Kidney (tissue), 14 donors: ENCODE data around the gene FAM50A. TPM values are rescaled to one million over a fixed set of nuclear protein-coding genes. Genes with fewer than 3 reads are reported as not detected.

Experiments used
- DNase-seq, 5 donors: peaks; one replicate each; pipeline ENCODE4 v3.0.0-alpha.2; 2013 to 2020
- FAIRE-seq: peaks from 2 replicates; lab custom pipeline; 2012; peaks lifted over from hg19 to GRCh38; lab: Jason Lieb, UNC
- H3K27ac ChIP-seq, 2 donors: one replicate each; pipeline ENCODE4 v1.7.0; 2013; ENCODE audit warnings: low read depth in 2 of 2, low read length in 2 of 2, inconsistent platforms in 1 of 2
- H3K27me3 ChIP-seq: one replicate; pipeline ENCODE4 v1.7.1; 2013; ENCODE audit warnings: low read length, inconsistent platforms; ENCODE audit not compliant: control insufficient read depth, insufficient read depth
- H3K36me3 ChIP-seq, 3 donors: one replicate each; pipeline versions ENCODE4 v1.7.0 to v1.7.1; 2013; ENCODE audit warnings: low read length in 3 of 3, control low read depth in 1 of 3, inconsistent platforms in 1 of 3; ENCODE audit not compliant: insufficient read depth in 3 of 3, control insufficient read depth in 2 of 3
- H3K4me1 ChIP-seq, 3 donors: one replicate each; pipeline versions ENCODE4 v1.7.0 to v1.7.1; 2013; ENCODE audit warnings: low read length in 3 of 3, inconsistent platforms in 1 of 3, low read depth in 1 of 3; ENCODE audit not compliant: control insufficient read depth in 2 of 3, insufficient read depth in 2 of 3
- H3K4me3 ChIP-seq, 3 donors: one replicate each; pipeline versions ENCODE4 v1.7.0 to v1.8.1; 2013; ENCODE audit warnings: low read length in 3 of 3, control low read depth in 1 of 3, inconsistent platforms in 1 of 3
- H3K9ac ChIP-seq, 3 donors: one replicate each; pipeline versions ENCODE4 v1.7.0 to v1.7.1; 2013; ENCODE audit warnings: low read length in 3 of 3, control low read depth in 1 of 3, inconsistent platforms in 1 of 3
- H3K9me3 ChIP-seq, 3 donors: one replicate each; pipeline versions ENCODE4 v1.7.0 to v1.7.1; 2013; ENCODE audit warnings: low read length in 3 of 3, control low read depth in 1 of 3, inconsistent platforms in 1 of 3; ENCODE audit not compliant: control insufficient read depth in 2 of 3, insufficient read depth in 1 of 3
- intact Hi-C: fragments of 100-400 bp; cut with DNase I; formaldehyde crosslinking; loops from one replicate; pipeline ENCODE4 v1.11.1; 2022
- polyA plus RNA-seq: library from polyadenylated mRNA; stranded (reverse); fragments of 350-450 nt; fragmentation: Illumina TruSeq; extraction: RNeasy Lipid Tissue Mini Kit (QIAGEN cat#74804); gene quantifications from one replicate; pipeline ENCODE4 v1.2.3, GENCODE V29; 2014; ENCODE audit warnings: low read depth, low replicate concordance; ENCODE audit not compliant: insufficient read depth
- total RNA-seq: library from RNA; stranded (reverse); fragmentation: NEBNext Ultra II Directional; extraction: Animal tissue kit (Norgen Biotek cat#: 25700); gene quantifications from one replicate; pipeline ENCODE4 v1.2.1, GENCODE V29; 2021
- TF ChIP-seq, protein P1 (sequence below): IDR thresholded peaks from 3 replicates; pipeline ENCODE4 v1.5.1; 2012; ENCODE audit warnings: mild to moderate bottlenecking, moderate library complexity, borderline replicate concordance; ENCODE audit not compliant: insufficient read depth; ENCODE audit errors: extremely low read depth
- donor health status: control.
- donor health status: control.
- donor health status: control.
- donor health status: control.
- donor health status: control.
- donor health status: DM: yes; HTN: yes; CAD: no.
- donor health status: Normal renal cell carcinoma (clear cell type).

Gene FAM50A
- total and polyA plus RNA-seq, 2 donors from 2014 or later = 46.0 to 112 TPM

DNA sequence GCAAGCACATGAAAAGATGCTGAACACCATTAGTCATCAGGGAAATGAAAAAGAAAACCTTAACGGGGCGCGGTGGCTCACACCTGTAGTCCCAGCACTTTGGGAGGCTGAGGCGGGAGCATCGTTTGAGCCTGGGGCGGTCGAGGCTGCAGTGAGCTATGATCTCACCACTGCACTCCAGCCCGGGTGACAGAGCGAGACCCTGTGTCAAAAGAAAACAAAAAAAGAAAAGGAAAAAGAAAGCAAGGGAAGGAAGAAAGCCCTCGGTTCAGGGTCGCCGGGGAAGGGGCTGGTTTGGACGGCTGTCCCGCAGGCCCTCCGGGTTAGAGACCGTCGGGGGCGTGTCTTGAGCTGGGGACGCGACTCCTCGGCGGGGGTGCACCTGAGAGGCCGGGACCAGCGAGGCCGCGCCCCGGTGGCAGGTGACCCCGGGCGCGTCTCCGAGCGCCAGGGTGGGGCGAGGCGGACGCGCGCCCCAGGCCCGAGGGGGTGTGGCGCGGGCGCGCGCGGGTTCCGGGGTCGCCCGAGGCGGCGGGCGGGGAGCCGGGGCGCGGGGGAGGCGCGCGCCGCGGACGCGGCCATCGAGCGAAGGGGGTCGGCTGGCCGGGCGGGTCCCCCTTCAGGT is 13.7 kb downstream of the FAM50A start:
- Histone ChIP-seq H3K27me3 (no peaks in the 10 kb centered on the region), H3K4me1 (no peaks in the 10 kb centered on the region), H3K36me3 (no peaks in the 10 kb centered on the region), H3K27ac (no peak overlapping the region), H3K9me3 (no peaks in the 10 kb centered on the region), H3K4me3 (peak overlapping the region in 1 of 3 donors; percentile 47), H3K9ac (no peak overlapping the region)
- peak in 3 of 5 donors; percentile 33 to 59 (median 58) for DNase-seq
- intact Hi-C loops = no loop called here
- no peak for FAIRE-seq
- TF ChIP-seq, protein P1, sequence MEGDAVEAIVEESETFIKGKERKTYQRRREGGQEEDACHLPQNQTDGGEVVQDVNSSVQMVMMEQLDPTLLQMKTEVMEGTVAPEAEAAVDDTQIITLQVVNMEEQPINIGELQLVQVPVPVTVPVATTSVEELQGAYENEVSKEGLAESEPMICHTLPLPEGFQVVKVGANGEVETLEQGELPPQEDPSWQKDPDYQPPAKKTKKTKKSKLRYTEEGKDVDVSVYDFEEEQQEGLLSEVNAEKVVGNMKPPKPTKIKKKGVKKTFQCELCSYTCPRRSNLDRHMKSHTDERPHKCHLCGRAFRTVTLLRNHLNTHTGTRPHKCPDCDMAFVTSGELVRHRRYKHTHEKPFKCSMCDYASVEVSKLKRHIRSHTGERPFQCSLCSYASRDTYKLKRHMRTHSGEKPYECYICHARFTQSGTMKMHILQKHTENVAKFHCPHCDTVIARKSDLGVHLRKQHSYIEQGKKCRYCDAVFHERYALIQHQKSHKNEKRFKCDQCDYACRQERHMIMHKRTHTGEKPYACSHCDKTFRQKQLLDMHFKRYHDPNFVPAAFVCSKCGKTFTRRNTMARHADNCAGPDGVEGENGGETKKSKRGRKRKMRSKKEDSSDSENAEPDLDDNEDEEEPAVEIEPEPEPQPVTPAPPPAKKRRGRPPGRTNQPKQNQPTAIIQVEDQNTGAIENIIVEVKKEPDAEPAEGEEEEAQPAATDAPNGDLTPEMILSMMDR = no peak

- no peak for FAIRE-seq
- intact Hi-C loops = no loop called here
- Histone ChIP-seq H3K4me3 (peak within 1 kb of the TSS; percentile 10 to 47 (median 36)), H3K27ac (no peak within 1 kb of the TSS), H3K36me3 (no peaks in the 10 kb centered on the region), H3K9ac (no peak within 1 kb of the TSS), H3K27me3 (no peaks in the 10 kb centered on the region), H3K9me3 (no peaks in the 10 kb centered on the region), H3K4me1 (no peaks in the 10 kb centered on the region)
- DNase-seq = peak in 2 of 5 donors; percentile 53 to 70
- TF ChIP-seq, protein P1 = no peak
These were observed 14.4 kb downstream of the FAM50A start, which contains the start of gene PLXNA3 for GRCh38 chrX:154458116-154458953. Gene PLXNA3, plus strand, starts transcription at chrX:154458281. Its CDS starts 1,903 bp downstream, at chrX:154460184.

- Histone ChIP-seq H3K36me3 (no peaks in the 10 kb centered on the region), H3K9ac (no peak overlapping the region), H3K4me3 (peak overlapping the region; percentile 10 to 36 (median 25)), H3K9me3 (no peaks in the 10 kb centered on the region), H3K27me3 (no peaks in the 10 kb centered on the region), H3K27ac (no peak overlapping the region), H3K4me1 (no peaks in the 10 kb centered on the region)
- no peak for FAIRE-seq
- TF ChIP-seq, protein P1 = no peak
- intact Hi-C loops = no loop called here
- peak in 2 of 5 donors; percentile 33 to 46 for DNase-seq
These were observed 15.2 kb downstream of the FAM50A start for GRCh38 chrX:154458954-154459778.
